PC-3 (cell line): ENCODE data around the gene FEV. TPM values are rescaled to one million over a fixed set of nuclear protein-coding genes. Genes with fewer than 3 reads are reported as not detected.

Experiments
- ATAC-seq: fragments of 200-7000 bp; cut with Tn5 transposase; 2 replicates; pipeline ENCODE4 v1.9.1; 2020; ENCODE audit warnings: mild to moderate bottlenecking, moderate library complexity
- BruUV-seq: library from RNA; stranded (reverse); fragments of 400-500 nt; replicated peaks from 2 replicates; lab custom pipeline; 2021; lab: Mats Ljungman, UMichigan
- CTCF ChIA-PET: fragments of 300-600 bp; sonication (Branson Sonifier 250); formaldehyde crosslinking; loops from one replicate; lab custom pipeline; 2022; ENCODE audit warnings: antibody characterized with exemption; lab: Charles Lee
- POLR2A ChIA-PET: fragments of 300-600 bp; sonication (Branson Sonifier 250); formaldehyde crosslinking; loops from one replicate; lab custom pipeline; 2022; ENCODE audit warnings: antibody characterized with exemption; ENCODE audit not compliant: unreplicated experiment; lab: Charles Lee
- DNase-seq: peaks from one replicate; pipeline ENCODE4 v3.0.0-alpha.2; 2015
- H2AFZ ChIP-seq: fragments of 300-600 bp; sonication (generic); 2 replicates; pipeline ENCODE4 v1.6.0; 2016; ENCODE audit warnings: antibody characterized with exemption, low read length
- H3F3A ChIP-seq: fragments of 300-600 bp; sonication (generic); one replicate; pipeline ENCODE4 v1.6.0; 2017; ENCODE audit warnings: antibody characterized with exemption, low read length, control low read depth, mild to moderate bottlenecking; ENCODE audit not compliant: unreplicated experiment
- H3K27ac ChIP-seq: fragments of 300-600 bp; sonication (generic); 2 replicates; pipeline ENCODE4 v1.5.1; 2016; ENCODE audit warnings: mild to moderate bottlenecking, low read length
- H3K27me3 ChIP-seq: fragments of 300-600 bp; sonication (generic); 2 replicates; pipeline ENCODE4 v1.6.1; 2016; ENCODE audit warnings: low read length, mixed read lengths
- H3K36me3 ChIP-seq: fragments of 300-600 bp; sonication (generic); 2 replicates; pipeline ENCODE4 v1.6.1; 2016; ENCODE audit warnings: low read depth, mixed run types, low read length, mixed read lengths
- H3K4me1 ChIP-seq: fragments of 300-600 bp; sonication (generic); 2 replicates; pipeline ENCODE4 v1.5.1; 2016; ENCODE audit warnings: low read length; ENCODE audit not compliant: insufficient read depth
- H3K4me2 ChIP-seq: fragments of 300-600 bp; sonication (generic); 2 replicates; pipeline ENCODE4 v1.6.0; 2016; ENCODE audit warnings: low read length
- H3K4me3 ChIP-seq: fragments of 300-600 bp; sonication (generic); 2 replicates; pipeline ENCODE4 v1.5.1; 2016; ENCODE audit warnings: mild to moderate bottlenecking, low read length, mixed read lengths
- H3K79me2 ChIP-seq: fragments of 300-600 bp; sonication (generic); 2 replicates; pipeline ENCODE4 v1.6.1; 2017; ENCODE audit warnings: low read length, mixed read lengths
- H3K9ac ChIP-seq: fragments of 300-600 bp; sonication (generic); 2 replicates; pipeline ENCODE4 v1.6.0; 2016; ENCODE audit warnings: mild to moderate bottlenecking, low read length
- H3K9me2 ChIP-seq: fragments of 300-600 bp; sonication (generic); replicated peaks from 2 replicates; pipeline ENCODE4 v1.6.1; 2016; ENCODE audit warnings: mixed run types, low read length, mixed read lengths
- H3K9me3 ChIP-seq: fragments of 300-600 bp; sonication (generic); 2 replicates; pipeline ENCODE4 v1.6.1; 2016; ENCODE audit warnings: low read length, mixed read lengths
- H4K20me1 ChIP-seq: fragments of 300-600 bp; sonication (generic); 2 replicates; pipeline ENCODE4 v1.6.1; 2016; ENCODE audit warnings: low read length, mixed read lengths
- EZH2 ChIP-seq: fragments of 300-600 bp; sonication (generic); IDR thresholded peaks from one replicate; pipeline ENCODE4 v1.6.1; 2017; ENCODE audit warnings: antibody characterized with exemption, mild to moderate bottlenecking, low read length; ENCODE audit not compliant: unreplicated experiment
- EZH2phosphoT487 ChIP-seq: fragments of 300-600 bp; sonication (generic); IDR thresholded peaks from 2 replicates; pipeline ENCODE4 v1.6.1; 2018; ENCODE audit warnings: mild to moderate bottlenecking, antibody characterized with exemption, low read length, borderline replicate concordance
- intact Hi-C: fragments of 100-400 bp; cut with micrococcal nuclease; formaldehyde crosslinking; loops from 2 replicates; pipeline ENCODE4 v1.9.0; 2023
- total RNA-seq: library from RNA; depleted of rRNA; stranded (reverse); fragments of >200 nt; gene quantifications from 2 replicates; pipeline ENCODE4 v1.2.3, GENCODE V29; 2014
- TF ChIP-seq, protein P1 (sequence below): fragments of 300-600 bp; sonication (generic); conservative IDR thresholded peaks from 2 replicates; pipeline ENCODE4 v1.5.1; 2017; ENCODE audit warnings: antibody characterized with exemption, low read depth, mild to moderate bottlenecking, low read length

The FEV gene
- total RNA-seq, 1 experiment from 2014 or later, result 0.07 TPM

DNA sequence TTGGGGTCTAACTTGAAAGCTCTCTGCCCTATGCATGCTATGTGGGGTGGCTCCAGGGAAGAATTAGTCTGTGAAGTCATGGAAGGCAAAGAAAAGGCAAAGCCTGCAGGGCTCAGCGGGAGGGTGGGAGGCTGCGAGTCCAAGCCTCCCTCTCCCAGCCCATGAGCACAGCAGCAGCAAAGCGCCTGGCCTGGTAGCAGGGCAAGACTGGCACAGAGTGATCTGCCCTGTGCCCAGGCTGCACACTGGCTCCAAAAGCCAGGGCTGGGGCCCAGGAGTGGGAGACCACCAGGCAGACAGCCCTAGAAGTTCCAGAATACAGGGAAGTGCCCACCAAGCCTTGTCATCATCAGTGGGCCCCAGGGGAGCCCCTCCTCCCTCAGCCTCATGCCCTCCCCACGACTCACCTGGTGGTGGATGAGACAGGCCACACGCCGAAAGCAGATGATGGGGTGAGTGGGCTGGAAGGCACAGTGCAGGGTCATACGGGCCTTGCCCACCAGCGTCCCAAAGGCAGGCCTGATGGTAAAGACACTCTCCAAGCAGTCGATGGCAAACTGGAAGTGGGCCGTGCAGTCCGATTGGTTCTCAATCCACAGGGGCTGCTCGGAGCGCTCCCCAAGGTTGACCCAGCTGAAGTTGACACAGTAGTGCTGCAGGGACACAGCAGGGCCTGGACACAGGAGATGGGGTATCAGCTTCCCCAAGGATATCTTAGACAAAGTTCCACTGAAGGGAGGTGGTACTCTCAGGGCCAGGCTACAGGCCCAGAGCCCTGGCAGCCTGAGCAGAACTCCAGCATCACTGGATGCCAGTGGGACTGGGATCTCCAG lies 44.2 kb upstream of the FEV start:
- no peaks in the 10 kb centered on the region for H3F3A ChIP-seq
- no peak overlapping the region for H2AFZ ChIP-seq
- intact Hi-C loops, result loop anchor here (1.0 to 5.0 kb wide), 3 partner anchors 33 to 126 kb away; partner anchors contain the start of gene IHH

DNA sequence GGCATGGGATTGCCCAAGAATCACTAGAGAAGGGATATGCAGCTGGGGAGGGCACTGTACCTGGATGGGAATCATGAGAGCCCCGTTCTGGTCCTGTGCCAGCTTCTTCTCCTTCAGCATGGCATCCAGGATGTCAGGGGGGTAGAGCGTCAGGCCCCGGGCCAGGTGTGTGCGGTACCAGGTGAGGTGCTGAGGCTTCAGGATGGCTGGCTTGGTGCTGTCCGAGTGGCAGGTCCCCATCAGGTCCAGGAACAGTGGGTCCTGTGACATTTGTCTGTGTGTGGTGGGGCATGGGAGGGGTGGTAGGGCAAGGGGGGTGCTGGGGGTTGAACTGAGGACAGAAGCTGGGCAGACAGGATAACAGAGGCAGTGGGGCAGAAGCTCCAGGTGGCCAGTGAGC lies 43.2 kb upstream of the FEV start:
- BruUV-seq, result no TSS peak
- H3K9ac ChIP-seq, result no peak overlapping the region
- ChIA-PET CTCF (no interaction called here), POLR2A (no interaction called here)
- TF ChIP-seq, protein P1, sequence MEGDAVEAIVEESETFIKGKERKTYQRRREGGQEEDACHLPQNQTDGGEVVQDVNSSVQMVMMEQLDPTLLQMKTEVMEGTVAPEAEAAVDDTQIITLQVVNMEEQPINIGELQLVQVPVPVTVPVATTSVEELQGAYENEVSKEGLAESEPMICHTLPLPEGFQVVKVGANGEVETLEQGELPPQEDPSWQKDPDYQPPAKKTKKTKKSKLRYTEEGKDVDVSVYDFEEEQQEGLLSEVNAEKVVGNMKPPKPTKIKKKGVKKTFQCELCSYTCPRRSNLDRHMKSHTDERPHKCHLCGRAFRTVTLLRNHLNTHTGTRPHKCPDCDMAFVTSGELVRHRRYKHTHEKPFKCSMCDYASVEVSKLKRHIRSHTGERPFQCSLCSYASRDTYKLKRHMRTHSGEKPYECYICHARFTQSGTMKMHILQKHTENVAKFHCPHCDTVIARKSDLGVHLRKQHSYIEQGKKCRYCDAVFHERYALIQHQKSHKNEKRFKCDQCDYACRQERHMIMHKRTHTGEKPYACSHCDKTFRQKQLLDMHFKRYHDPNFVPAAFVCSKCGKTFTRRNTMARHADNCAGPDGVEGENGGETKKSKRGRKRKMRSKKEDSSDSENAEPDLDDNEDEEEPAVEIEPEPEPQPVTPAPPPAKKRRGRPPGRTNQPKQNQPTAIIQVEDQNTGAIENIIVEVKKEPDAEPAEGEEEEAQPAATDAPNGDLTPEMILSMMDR, result no peak
- TF ChIP-seq EZH2 (no peak), EZH2phosphoT487 (no peak)
- H3K9me3 ChIP-seq, result no peaks in the 10 kb centered on the region
- no peaks in the 10 kb centered on the region for H3K9me2 ChIP-seq
- no peak overlapping the region for H2AFZ ChIP-seq
- no peaks in the 10 kb centered on the region for H3K79me2 ChIP-seq
- no peaks in the 10 kb centered on the region for H3K27me3 ChIP-seq
- no peak overlapping the region for H3K4me3 ChIP-seq
- no peak overlapping the region for H3K4me2 ChIP-seq
- H4K20me1 ChIP-seq, result no peaks in the 10 kb centered on the region
- ATAC-seq (no peak), DNase-seq (no peak)
- H3K27ac ChIP-seq, result no peak overlapping the region
- H3K4me1 ChIP-seq, result no peaks in the 10 kb centered on the region
- H3K36me3 ChIP-seq, result no peaks in the 10 kb centered on the region
- intact Hi-C loops, result loop anchor here (5.0 kb wide), 1 partner anchor 34 kb away; the partner anchor contains the start of gene IHH
- H3F3A ChIP-seq, result no peaks in the 10 kb centered on the region

More for the DNA sequence above, 44.2 kb upstream of the FEV start:
- TF ChIP-seq, protein P1, result no peak
- no peak for TF ChIP-seq EZH2phosphoT487
- Histone ChIP-seq H4K20me1 (no peaks in the 10 kb centered on the region), H3K4me3 (no peak overlapping the region), H3K79me2 (no peaks in the 10 kb centered on the region), H3K27ac (no peak overlapping the region), H3K4me1 (no peaks in the 10 kb centered on the region), H3K4me2 (no peak overlapping the region), H3K9ac (no peak overlapping the region), H3K36me3 (no peaks in the 10 kb centered on the region), H3K27me3 (no peaks in the 10 kb centered on the region), H3K9me3 (no peaks in the 10 kb centered on the region), H3K9me2 (no peaks in the 10 kb centered on the region)
- BruUV-seq, result no TSS peak
- ChIA-PET CTCF (interaction anchor here (0.6 to 1.3 kb wide), 14 partner anchors 11 to 285 kb away, joined by 3 to 29 read pairs (median 4); partner anchors contain the start of gene IHH), POLR2A (no interaction called here)
- ATAC-seq (no peak), DNase-seq (no peak)

DNA sequence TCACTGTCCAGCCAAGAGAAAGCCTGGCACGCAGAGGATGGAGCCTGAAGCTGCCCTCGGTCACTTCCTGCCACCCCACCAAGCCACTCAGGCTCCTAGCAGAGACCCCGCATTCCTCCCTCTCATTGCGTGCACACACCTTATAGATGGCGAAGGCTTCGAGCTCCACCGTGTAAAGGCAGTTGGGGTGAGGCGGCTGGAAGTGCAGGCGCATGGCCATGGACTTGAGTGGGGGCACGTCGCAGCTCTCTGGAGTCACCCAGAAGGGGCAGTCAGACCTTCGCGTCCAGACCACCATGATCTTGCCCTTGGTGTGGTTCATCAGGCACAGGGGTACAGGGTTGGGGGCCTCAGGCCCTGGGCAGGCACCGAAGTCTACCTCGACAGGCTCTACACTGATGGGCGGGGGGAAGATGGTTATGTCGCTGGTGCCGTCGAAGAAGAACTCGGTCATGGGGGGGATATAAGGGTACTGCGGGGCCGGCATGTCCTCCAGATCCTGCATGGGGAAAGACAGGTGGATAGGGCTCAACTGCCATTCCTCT lies 42.6 kb upstream of the FEV start:
- Histone ChIP-seq H3K9me3 (no peaks in the 10 kb centered on the region), H3K36me3 (no peaks in the 10 kb centered on the region), H3K9me2 (no peaks in the 10 kb centered on the region), H3K79me2 (no peaks in the 10 kb centered on the region), H3K9ac (no peak overlapping the region), H3K4me3 (no peak overlapping the region), H3K4me1 (no peaks in the 10 kb centered on the region), H4K20me1 (no peaks in the 10 kb centered on the region), H3K27ac (no peak overlapping the region), H3K4me2 (no peak overlapping the region), H3K27me3 (no peaks in the 10 kb centered on the region), H3F3A (no peaks in the 10 kb centered on the region), H2AFZ (no peak overlapping the region)
- ChIA-PET POLR2A (no interaction called here), CTCF (interaction anchor here (0.5 kb wide), 1 partner anchor 543 kb away, joined by 5 read pairs; no protein-coding TSS in a partner anchor)
- no peak for ATAC-seq
- no peak for TF ChIP-seq EZH2
- TF ChIP-seq EZH2phosphoT487, result no peak
- TF ChIP-seq, protein P1, result no peak
- DNase-seq, result no peak
- intact Hi-C loops, result loop anchor here (5.0 kb wide), 1 partner anchor 35 kb away; the partner anchor contains the start of gene IHH
- BruUV-seq, result no TSS peak
